ENCODE results near the gene COL5A1. TPM values are rescaled to one million over a fixed set of nuclear protein-coding genes. Genes with fewer than 3 reads are reported as not detected.

COL5A1 gene
- total RNA-seq, 4 donors from 2014 or later = 4.0 to 12.8 (median 6.3) TPM

DNA sequence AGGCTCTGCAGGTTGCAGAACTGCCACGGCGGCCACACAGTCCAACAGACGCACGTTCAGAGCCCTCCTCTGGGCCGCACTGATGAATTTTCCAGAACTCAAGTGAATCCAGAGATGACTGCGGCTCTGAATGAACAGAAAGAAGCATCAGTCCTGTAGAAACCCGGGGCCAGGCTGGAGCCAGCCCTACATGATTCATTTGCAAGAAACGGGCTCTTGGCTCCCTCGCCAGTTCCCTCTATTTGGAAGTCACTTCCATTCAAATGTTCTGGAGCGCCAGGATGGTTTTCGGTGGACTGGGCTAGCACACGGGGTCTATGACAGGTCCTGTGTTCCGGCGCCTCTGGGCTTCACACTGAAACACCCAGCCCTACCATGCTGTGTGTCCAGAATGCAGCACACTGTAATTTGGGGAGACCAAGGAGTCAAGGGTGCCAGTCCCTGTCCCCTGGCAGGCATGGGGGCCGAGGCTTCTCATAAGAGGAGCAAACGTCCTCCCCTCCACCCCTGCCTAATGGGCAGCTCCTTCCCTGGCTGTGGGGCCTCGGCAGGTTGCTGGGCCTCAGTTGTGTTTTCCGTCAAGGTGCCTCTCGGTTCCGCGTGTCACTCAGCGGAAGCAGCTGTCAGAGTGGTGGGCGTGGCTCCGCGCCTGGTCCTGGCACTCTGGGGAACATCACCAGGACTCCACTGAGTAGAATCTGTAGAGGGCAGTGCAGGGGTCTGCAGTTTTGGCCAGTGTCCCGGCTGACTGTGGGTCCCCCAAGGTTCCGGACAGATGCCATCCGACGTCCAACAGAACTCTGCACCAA, 18.1 kb upstream of the COL5A1 start:
- no peak for DNase-seq
- H3K27ac ChIP-seq = no peak overlapping the region
- H3K4me3 ChIP-seq = no peak overlapping the region
- no peaks in the 10 kb centered on the region for H3K36me3 ChIP-seq
- H3K4me1 ChIP-seq = peaks cover 0 to 4% (median 0%) of the 10 kb centered on the region in 3 donors
- no peaks in the 10 kb centered on the region for H3K9me3 ChIP-seq
- TF ChIP-seq POLR2A (IDR thresholded peaks at IDR 0.05) = no peak
- TF ChIP-seq, protein P1, sequence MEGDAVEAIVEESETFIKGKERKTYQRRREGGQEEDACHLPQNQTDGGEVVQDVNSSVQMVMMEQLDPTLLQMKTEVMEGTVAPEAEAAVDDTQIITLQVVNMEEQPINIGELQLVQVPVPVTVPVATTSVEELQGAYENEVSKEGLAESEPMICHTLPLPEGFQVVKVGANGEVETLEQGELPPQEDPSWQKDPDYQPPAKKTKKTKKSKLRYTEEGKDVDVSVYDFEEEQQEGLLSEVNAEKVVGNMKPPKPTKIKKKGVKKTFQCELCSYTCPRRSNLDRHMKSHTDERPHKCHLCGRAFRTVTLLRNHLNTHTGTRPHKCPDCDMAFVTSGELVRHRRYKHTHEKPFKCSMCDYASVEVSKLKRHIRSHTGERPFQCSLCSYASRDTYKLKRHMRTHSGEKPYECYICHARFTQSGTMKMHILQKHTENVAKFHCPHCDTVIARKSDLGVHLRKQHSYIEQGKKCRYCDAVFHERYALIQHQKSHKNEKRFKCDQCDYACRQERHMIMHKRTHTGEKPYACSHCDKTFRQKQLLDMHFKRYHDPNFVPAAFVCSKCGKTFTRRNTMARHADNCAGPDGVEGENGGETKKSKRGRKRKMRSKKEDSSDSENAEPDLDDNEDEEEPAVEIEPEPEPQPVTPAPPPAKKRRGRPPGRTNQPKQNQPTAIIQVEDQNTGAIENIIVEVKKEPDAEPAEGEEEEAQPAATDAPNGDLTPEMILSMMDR (IDR thresholded peaks at IDR 0.05) = no peak
- H3K27me3 ChIP-seq = peaks cover 0 to 67% (median 0%) of the 10 kb centered on the region in 4 donors
- WGBS, 2 donors = 76 to 82% methylated on average over 9 to 22 of the region's 29 CpGs
- intact Hi-C loops (cut with DNase I) = no loop called here

DNA sequence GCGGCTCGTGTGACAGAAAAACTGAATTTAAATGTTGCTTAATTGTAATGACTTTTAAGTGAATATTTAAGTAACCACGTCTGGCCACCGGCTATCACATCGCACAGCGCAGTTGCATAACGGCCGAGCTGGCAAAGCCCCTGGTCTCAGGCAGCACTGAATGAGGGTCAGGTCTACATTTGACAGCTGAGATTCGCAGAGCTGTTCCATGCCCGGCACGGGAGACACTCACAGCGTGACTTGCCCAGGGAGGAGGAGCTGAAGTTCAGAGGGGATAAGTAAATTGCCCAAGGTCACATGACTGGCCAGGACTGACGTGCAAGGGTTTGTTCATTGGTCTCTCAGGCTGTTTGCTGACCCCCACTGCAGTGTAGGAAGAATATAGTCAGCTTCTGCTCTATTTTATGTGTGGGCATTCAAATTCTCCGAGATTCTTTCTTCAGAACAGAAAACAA, 17.4 kb upstream of the COL5A1 start:
- Histone ChIP-seq H3K27ac (no peak overlapping the region), H3K4me3 (no peak overlapping the region), H3K36me3 (no peaks in the 10 kb centered on the region), H3K9me3 (no peaks in the 10 kb centered on the region), H3K27me3 (peaks cover 0 to 63% (median 0%) of the 10 kb centered on the region in 4 donors), H3K4me1 (no peaks in the 10 kb centered on the region)
- TF ChIP-seq POLR2A (IDR thresholded peaks at IDR 0.05) = no peak
- TF ChIP-seq, protein P1 (IDR thresholded peaks at IDR 0.05) = no peak
- no peak for DNase-seq
- 75 to 81% methylated on average over 14 of the region's 14 CpGs for WGBS, 2 donors
- intact Hi-C loops (cut with DNase I) = no loop called here

DNA sequence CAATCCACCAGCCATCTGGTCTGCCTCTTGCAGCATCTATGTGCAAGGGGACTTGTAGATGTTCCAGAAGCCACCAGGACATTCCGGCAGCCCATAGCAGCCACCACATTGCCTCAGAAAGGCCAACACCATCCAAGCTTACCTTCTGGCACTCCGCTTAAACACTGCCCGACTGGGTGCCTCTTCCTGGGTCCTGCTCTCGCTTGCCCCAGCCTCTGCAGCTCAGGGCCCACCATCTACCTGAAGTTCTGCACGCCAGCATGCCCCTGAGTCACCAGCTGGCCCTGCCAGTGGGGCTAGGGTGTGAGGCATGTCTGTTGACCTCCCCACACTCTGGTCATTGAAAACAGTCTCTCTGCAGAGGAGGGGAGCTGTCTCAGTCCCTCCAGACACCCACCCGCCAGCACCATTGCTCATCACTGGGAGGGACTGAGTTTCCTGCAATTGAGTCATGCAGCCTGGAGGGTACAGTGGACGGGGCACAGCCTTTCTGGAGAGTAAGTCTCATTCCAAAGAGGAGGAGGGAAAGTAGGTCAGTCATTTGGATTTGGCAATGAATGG, 16.9 kb upstream of the COL5A1 start:
- DNase-seq = no peak
- intact Hi-C loops (cut with DNase I) = no loop called here
- no peak for TF ChIP-seq POLR2A (IDR thresholded peaks at IDR 0.05)
- TF ChIP-seq, protein P1 (IDR thresholded peaks at IDR 0.05) = no peak
- Histone ChIP-seq H3K9me3 (no peaks in the 10 kb centered on the region), H3K27ac (no peak overlapping the region), H3K27me3 (peaks cover 0 to 64% (median 0%) of the 10 kb centered on the region in 4 donors), H3K36me3 (no peaks in the 10 kb centered on the region), H3K4me3 (no peak overlapping the region), H3K4me1 (no peaks in the 10 kb centered on the region)
- WGBS, 2 donors = 42 to 76% methylated on average over 3 to 4 of the region's 7 CpGs

DNA sequence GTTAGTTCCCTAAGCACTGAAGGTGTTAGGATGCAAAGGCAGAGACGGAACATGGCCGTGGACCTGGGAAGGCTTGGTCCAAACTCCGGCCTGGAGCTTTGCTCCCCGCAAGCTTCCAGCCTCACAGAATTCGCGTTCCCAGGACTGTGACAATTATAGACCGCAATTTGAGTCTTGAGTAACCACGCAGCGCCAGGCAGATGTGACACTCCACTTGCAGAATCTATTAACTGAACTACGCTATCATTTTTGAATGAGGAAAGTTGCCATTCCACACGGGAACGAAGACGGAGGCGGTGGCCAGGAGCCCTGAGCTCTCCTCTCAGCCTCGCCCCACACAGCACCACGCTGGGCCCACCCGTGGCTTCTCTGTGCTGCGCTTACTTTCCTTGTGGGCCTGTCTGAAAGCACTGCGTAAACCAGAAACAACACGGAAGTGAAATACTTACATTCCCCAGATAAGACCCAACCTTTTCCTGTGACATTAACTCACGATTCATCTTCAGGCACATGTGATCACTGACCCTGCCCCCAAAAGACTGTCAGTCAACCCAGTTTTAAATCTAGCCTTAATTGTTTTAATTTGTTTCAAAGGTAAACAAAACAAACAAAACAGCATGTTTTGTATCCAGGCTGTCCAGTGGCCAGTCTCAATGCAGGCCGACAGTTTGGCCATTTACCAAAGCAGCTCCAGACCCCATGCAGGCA, 16.1 kb upstream of the COL5A1 start:
- Histone ChIP-seq H3K4me3 (no peak overlapping the region), H3K36me3 (no peaks in the 10 kb centered on the region), H3K4me1 (no peaks in the 10 kb centered on the region), H3K27ac (no peak overlapping the region), H3K9me3 (no peaks in the 10 kb centered on the region), H3K27me3 (peaks cover 0 to 62% (median 0%) of the 10 kb centered on the region in 4 donors)
- WGBS, 2 donors = 85 to 86% methylated on average over 12 to 21 of the region's 22 CpGs
- DNase-seq = no peak
- no peak for TF ChIP-seq POLR2A (IDR thresholded peaks at IDR 0.05)
- TF ChIP-seq, protein P1 (IDR thresholded peaks at IDR 0.05) = no peak
- intact Hi-C loops (cut with DNase I) = no loop called here

DNA sequence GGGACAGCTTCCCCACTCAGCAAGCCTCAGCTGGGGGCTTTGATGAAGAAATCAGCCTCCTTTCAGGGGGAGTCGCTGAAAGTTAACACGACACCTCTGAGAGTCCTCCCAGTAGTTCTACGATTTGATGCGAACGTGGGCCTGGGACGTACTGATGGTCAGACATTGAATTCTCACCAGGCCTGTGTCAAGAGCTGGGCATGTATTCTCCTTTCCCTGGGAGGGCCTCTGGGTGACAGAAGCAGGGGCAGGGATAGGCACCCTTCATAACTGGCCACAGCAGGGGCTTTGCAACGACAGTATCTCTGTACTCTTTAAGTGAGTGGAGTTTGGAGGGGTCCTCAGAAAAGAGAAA, 15.6 kb upstream of the COL5A1 start:
- Histone ChIP-seq H3K36me3 (no peaks in the 10 kb centered on the region), H3K9me3 (no peaks in the 10 kb centered on the region), H3K27ac (no peak overlapping the region), H3K4me3 (no peak overlapping the region), H3K4me1 (no peaks in the 10 kb centered on the region), H3K27me3 (peaks cover 0 to 58% (median 0%) of the 10 kb centered on the region in 4 donors)
- TF ChIP-seq POLR2A (IDR thresholded peaks at IDR 0.05) = no peak
- TF ChIP-seq, protein P1 (IDR thresholded peaks at IDR 0.05) = no peak
- intact Hi-C loops (cut with DNase I) = no loop called here
- no peak for DNase-seq
- WGBS, 2 donors = 80 to 83% methylated on average over 5 to 7 of the region's 7 CpGs

Data from esophagus squamous epithelium (tissue), 5 donors.